Measurements from ENCODE around the gene NPM3. TPM values are rescaled to one million over a fixed set of nuclear protein-coding genes. Genes with fewer than 3 reads are reported as not detected.

The NPM3 gene
- polyA plus RNA-seq, 1 of the 3 experiments (the other 2 are of a cell fraction), result 105 TPM

GRCh38 chr10:101816376-101816775 is 33.1 kb upstream of the NPM3 start:
- DNase-seq, result no peak
- peak overlapping the region; percentile 92 for H3K4me2 ChIP-seq
- peaks cover 9% of the 10 kb centered on the region for H3F3A ChIP-seq (replicated peaks; ENCODE audit: insufficient read depth)
- H3K4me3 ChIP-seq (ENCODE audit: low read depth in 2 of 2, low read length in 1 of 2), result peak overlapping the region; percentile 88 to 96
- H3K9ac ChIP-seq, result peak overlapping the region; percentile 94
- no peak overlapping the region for H2AFZ ChIP-seq (ENCODE audit: low read depth)
- CTCF ChIA-PET, result interaction anchor here (1.0 to 3.5 kb wide), 6 partner anchors 20 to 602 kb away, joined by 4 to 14 read pairs (median 8); no protein-coding TSS in a partner anchor
- no peaks in the 10 kb centered on the region for H3K27me3 ChIP-seq (ENCODE audit: insufficient read depth)
- POLR2A ChIA-PET, result interaction anchor here (0.6 kb wide), 1 partner anchor 773 kb away, joined by 3 read pairs; no protein-coding TSS in a partner anchor
- WGBS (ENCODE audit: low lambda C conversion rate), result 1% methylated on average over 5 of the region's 5 CpGs
- peak overlapping the region; percentile 7 to 81; a peak in 3 of 4 replicates for H3K27ac ChIP-seq (ENCODE audit: low read depth in 2 of 2, low read length in 1 of 2)
- H4K20me1 ChIP-seq (ENCODE audit: insufficient read depth), result peaks cover 66% of the 10 kb centered on the region
- H3K36me3 ChIP-seq (replicated peaks in 1 of 2; ENCODE audit: control insufficient read depth in 1 of 2, insufficient read depth in 2 of 2, low read length in 1 of 2), result peaks cover 20 to 34% of the 10 kb centered on the region in 2 experiments
- no peak for TF ChIP-seq RCOR1 (IDR thresholded peaks at IDR 0.05; ENCODE audit: low read length)
- H3K9me3 ChIP-seq, result no peaks in the 10 kb centered on the region
- no peaks in the 10 kb centered on the region for H3K9me2 ChIP-seq
- peaks cover 69% of the 10 kb centered on the region for H3K79me2 ChIP-seq (ENCODE audit: insufficient read depth)
- peaks cover 6 to 23% of the 10 kb centered on the region in 2 experiments; a peak in 3 of 4 replicates for H3K4me1 ChIP-seq (ENCODE audit: control insufficient read depth in 1 of 2, insufficient read depth in 2 of 2, low read depth in 1 of 2, low read length in 1 of 2)

DNA sequence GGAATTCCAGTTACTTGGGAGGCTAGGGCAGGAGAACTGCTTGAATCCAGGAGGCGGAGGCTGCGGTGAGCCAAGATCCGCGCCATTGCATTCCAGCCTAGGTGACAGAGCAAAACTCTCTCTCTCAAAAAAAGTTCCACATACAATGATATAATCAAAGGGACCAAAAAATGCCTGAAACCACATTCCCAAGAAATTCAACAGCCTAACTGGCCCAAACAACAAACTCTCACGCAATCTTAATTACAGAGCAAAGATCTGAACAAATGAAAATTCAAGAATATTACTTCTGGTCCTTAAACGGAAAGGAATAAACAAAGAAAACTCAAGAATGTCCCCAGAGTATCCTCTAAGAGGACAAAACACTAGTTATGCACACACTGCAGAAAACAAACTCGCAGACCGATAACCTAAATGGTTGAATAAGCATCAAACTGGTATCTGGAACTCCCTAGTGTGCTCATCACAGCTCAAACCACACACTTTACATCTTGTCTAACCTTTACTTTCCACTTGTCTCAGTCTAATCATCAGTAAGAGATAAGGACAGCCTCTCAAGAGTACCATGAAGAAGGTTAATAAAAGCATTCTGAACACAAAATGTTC is 31.3 kb upstream of the NPM3 start:
- DNase-seq, result no peak
- Histone ChIP-seq H3K79me2 (ENCODE audit: insufficient read depth) (peaks cover 87% of the 10 kb centered on the region), H3K4me1 (ENCODE audit: control insufficient read depth in 1 of 2, insufficient read depth in 2 of 2, low read depth in 1 of 2, low read length in 1 of 2) (peaks cover 6 to 21% of the 10 kb centered on the region in 2 experiments; a peak in 3 of 4 replicates), H3F3A (replicated peaks; ENCODE audit: insufficient read depth) (peaks cover 9% of the 10 kb centered on the region), H3K27me3 (ENCODE audit: insufficient read depth) (no peaks in the 10 kb centered on the region), H4K20me1 (ENCODE audit: insufficient read depth) (peaks cover 84% of the 10 kb centered on the region), H3K4me3 (ENCODE audit: low read depth in 2 of 2, low read length in 1 of 2) (peak overlapping the region; percentile 88 to 96), H3K36me3 (replicated peaks in 1 of 2; ENCODE audit: control insufficient read depth in 1 of 2, insufficient read depth in 2 of 2, low read length in 1 of 2) (peaks cover 31 to 51% of the 10 kb centered on the region in 2 experiments), H2AFZ (ENCODE audit: low read depth) (no peak overlapping the region), H3K9ac (peak overlapping the region; percentile 94; the same call in 1 of the 2 replicates), H3K9me3 (no peaks in the 10 kb centered on the region), H3K4me2 (peak overlapping the region; percentile 92), H3K27ac (ENCODE audit: low read depth in 2 of 2, low read length in 1 of 2) (peak overlapping the region in 1 of 2 experiments; percentile 31; a peak in 1 of 4 replicates), H3K9me2 (no peaks in the 10 kb centered on the region)
- 93% methylated on average over 8 of the region's 8 CpGs for WGBS (ENCODE audit: low lambda C conversion rate)
- ChIA-PET CTCF (interaction anchor here (0.9 to 3.8 kb wide), 6 partner anchors 21 to 212 kb away, joined by 3 to 14 read pairs (median 8); no protein-coding TSS in a partner anchor), POLR2A (no interaction called here)
- TF ChIP-seq GABPA (IDR thresholded peaks at IDR 0.05; ENCODE audit: low read depth) (no peak), POLR2AphosphoS5 (IDR thresholded peaks at IDR 0.05; ENCODE audit: low read depth, low read length) (no peak), EP300 (IDR thresholded peaks at IDR 0.05; ENCODE audit: borderline replicate concordance in 1 of 2, low read depth in 1 of 2, low read length in 1 of 2) (no peak), CHD2 (IDR thresholded peaks at IDR 0.05; ENCODE audit: low read length, partially characterized antibody) (no peak), RCOR1 (IDR thresholded peaks at IDR 0.05; ENCODE audit: low read length) (no peak), USF2 (IDR thresholded peaks at IDR 0.05; ENCODE audit: borderline replicate concordance, low read depth, low read length) (no peak), ELF1 (IDR thresholded peaks at IDR 0.05) (no peak), TEAD4 (IDR thresholded peaks at IDR 0.05; ENCODE audit: borderline replicate concordance, insufficient read depth) (no peak), MEF2A (IDR thresholded peaks at IDR 0.05; ENCODE audit: borderline replicate concordance, low read depth) (no peak), RXRA (IDR thresholded peaks at IDR 0.05; ENCODE audit: borderline replicate concordance, low read depth) (no peak), RAD21 (IDR thresholded peaks at IDR 0.05; ENCODE audit: low read length) (no peak), YY1 (IDR thresholded peaks at IDR 0.05; ENCODE audit: low read depth) (no peak), SMC3 (IDR thresholded peaks at IDR 0.05; ENCODE audit: low read depth, low read length) (no peak), NFIC (IDR thresholded peaks at IDR 0.05; ENCODE audit: borderline replicate concordance) (no peak)
- TF ChIP-seq, protein P1, sequence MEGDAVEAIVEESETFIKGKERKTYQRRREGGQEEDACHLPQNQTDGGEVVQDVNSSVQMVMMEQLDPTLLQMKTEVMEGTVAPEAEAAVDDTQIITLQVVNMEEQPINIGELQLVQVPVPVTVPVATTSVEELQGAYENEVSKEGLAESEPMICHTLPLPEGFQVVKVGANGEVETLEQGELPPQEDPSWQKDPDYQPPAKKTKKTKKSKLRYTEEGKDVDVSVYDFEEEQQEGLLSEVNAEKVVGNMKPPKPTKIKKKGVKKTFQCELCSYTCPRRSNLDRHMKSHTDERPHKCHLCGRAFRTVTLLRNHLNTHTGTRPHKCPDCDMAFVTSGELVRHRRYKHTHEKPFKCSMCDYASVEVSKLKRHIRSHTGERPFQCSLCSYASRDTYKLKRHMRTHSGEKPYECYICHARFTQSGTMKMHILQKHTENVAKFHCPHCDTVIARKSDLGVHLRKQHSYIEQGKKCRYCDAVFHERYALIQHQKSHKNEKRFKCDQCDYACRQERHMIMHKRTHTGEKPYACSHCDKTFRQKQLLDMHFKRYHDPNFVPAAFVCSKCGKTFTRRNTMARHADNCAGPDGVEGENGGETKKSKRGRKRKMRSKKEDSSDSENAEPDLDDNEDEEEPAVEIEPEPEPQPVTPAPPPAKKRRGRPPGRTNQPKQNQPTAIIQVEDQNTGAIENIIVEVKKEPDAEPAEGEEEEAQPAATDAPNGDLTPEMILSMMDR (IDR thresholded peaks at IDR 0.05), result no peak
- TF ChIP-seq, protein P2, sequence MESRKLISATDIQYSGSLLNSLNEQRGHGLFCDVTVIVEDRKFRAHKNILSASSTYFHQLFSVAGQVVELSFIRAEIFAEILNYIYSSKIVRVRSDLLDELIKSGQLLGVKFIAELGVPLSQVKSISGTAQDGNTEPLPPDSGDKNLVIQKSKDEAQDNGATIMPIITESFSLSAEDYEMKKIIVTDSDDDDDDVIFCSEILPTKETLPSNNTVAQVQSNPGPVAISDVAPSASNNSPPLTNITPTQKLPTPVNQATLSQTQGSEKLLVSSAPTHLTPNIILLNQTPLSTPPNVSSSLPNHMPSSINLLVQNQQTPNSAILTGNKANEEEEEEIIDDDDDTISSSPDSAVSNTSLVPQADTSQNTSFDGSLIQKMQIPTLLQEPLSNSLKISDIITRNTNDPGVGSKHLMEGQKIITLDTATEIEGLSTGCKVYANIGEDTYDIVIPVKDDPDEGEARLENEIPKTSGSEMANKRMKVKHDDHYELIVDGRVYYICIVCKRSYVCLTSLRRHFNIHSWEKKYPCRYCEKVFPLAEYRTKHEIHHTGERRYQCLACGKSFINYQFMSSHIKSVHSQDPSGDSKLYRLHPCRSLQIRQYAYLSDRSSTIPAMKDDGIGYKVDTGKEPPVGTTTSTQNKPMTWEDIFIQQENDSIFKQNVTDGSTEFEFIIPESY (IDR thresholded peaks at IDR 0.05; ENCODE audit: borderline replicate concordance, low read depth), result no peak
- TF ChIP-seq, protein P3, sequence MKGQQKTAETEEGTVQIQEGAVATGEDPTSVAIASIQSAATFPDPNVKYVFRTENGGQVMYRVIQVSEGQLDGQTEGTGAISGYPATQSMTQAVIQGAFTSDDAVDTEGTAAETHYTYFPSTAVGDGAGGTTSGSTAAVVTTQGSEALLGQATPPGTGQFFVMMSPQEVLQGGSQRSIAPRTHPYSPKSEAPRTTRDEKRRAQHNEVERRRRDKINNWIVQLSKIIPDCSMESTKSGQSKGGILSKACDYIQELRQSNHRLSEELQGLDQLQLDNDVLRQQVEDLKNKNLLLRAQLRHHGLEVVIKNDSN (IDR thresholded peaks at IDR 0.05; ENCODE audit: borderline replicate concordance, low read depth), result no peak

Data from SK-N-SH (cell line).